Stimulated activated CD4-positive, alpha-beta T cell treated with anti-CD3 and anti-CD28 coated beads, Interleukin-2, amount 100 ng/mL, for 24 hours (primary cell): ENCODE measurements around the gene DNTT.

Source experiments
- DNase-seq, 2 donors: peaks; one replicate each; pipeline ENCODE4 v3.0.0-alpha.2; 2020

DNTT gene

GRCh38 chr10:96387161-96387560 lies 82.9 kb downstream of the DNTT start:
- no peak for DNase-seq

DNA sequence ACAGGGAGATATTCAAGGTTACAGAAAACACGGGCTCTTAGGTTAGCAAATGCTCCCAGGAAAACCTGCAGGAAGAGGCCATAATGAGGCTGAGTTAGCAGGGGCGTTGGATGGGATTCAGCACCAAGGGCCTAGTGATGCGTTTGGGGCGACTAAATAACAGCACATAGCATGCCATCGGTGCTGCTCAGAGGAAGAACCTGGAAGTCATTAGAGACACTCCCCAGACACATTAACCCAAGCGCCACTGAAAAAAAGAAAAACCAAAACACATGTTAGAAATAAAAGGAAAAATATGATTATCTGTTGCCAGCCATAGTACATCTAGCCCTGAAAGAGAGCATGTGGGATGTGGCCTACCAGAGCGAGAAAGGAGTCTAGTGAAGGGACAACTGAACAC lies 83.4 kb downstream of the DNTT start:
- no peak for DNase-seq
